Sigmoid colon (tissue), 7 donors: ENCODE data around the gene LPAR6. TPM values are rescaled to one million over a fixed set of nuclear protein-coding genes. Genes with fewer than 3 reads are reported as not detected.
A peak's percentile ranks its signal among the peaks of the same experiment; 100 is the strongest.

Experiments used
- DNase-seq: peaks from one replicate; pipeline ENCODE4 v3.0.0-alpha.2; 2019
- H3K27ac ChIP-seq, 4 donors: fragments of 200-600 bp; sonication (generic); one replicate each; pipeline ENCODE4 v1.5.1; 2016 to 2019; ENCODE audit warnings: mild to moderate bottlenecking in 1 of 4
- H3K27me3 ChIP-seq, 3 donors: fragments of 200-600 bp; sonication (generic); one replicate each; pipeline ENCODE4 v1.5.1; 2019; ENCODE audit warnings: mild to moderate bottlenecking in 1 of 3
- H3K36me3 ChIP-seq, 4 donors: fragments of 200-600 bp; sonication (generic); one replicate each; pipeline ENCODE4 v1.5.1; 2016 to 2019
- H3K4me1 ChIP-seq, 4 donors: fragments of 200-600 bp; sonication (generic); one replicate each; pipeline ENCODE4 v1.5.1; 2017 to 2019
- H3K4me3 ChIP-seq, 4 donors: fragments of 200-600 bp; sonication (generic); one replicate each; pipeline ENCODE4 v1.5.1; 2017 to 2019; ENCODE audit warnings: mild to moderate bottlenecking in 2 of 4, moderate library complexity in 1 of 4
- H3K9me3 ChIP-seq, 4 donors: fragments of 200-600 bp in 3 of 4; sonication (generic) in 3 of 4; one replicate each; pipeline versions ENCODE4 v1.5.1 to v1.6.1; 2013 to 2019
- CTCF ChIP-seq, 4 experiments: fragments of 450-650 bp in 3 of 4; fragments of 200-600 bp in 1 of 4; IDR thresholded peaks; one replicate each; pipeline ENCODE4 v1.5.1; 2016 to 2019; ENCODE audit warnings: antibody characterized with exemption in 4 of 4, mild to moderate bottlenecking in 3 of 4, moderate library complexity in 2 of 4
- EP300 ChIP-seq, 4 donors: sonication (generic); formaldehyde crosslinking; IDR thresholded peaks; one replicate each; pipeline ENCODE4 v1.6.1; 2017; ENCODE audit warnings: antibody characterized with exemption in 4 of 4
- POLR2A ChIP-seq, 2 donors: fragments of 450-650 bp; IDR thresholded peaks; one replicate each; pipeline ENCODE4 v1.6.1; 2016; ENCODE audit warnings: antibody characterized with exemption in 2 of 2, mild to moderate bottlenecking in 2 of 2, moderate library complexity in 2 of 2
- POLR2AphosphoS5 ChIP-seq, 4 donors: sonication (generic); formaldehyde crosslinking; IDR thresholded peaks; one replicate each; pipeline ENCODE4 v1.6.1; 2017; ENCODE audit warnings: antibody characterized with exemption in 4 of 4
- WGBS, 2 donors: extraction: QIAGEN DNeasy Blood & Tissue Kit; methylation state at CpG; one replicate each; pipeline ENCODE4 v1.1.7; 2013; 5-methylcytosine and 5-hydroxymethylcytosine counted together
- intact Hi-C: fragments of 100-400 bp; cut with DNase I; formaldehyde crosslinking; loops from one replicate; pipeline ENCODE4 v1.15.1; 2023
- polyA plus RNA-seq, 3 donors: library from polyadenylated mRNA; stranded (reverse); fragments of 200-250 nt; gene quantifications; one replicate each; pipeline ENCODE4 v1.2.3, GENCODE V29; 2013
- total RNA-seq, 4 donors: library from RNA; depleted of rRNA; stranded (reverse); fragments of >200 nt; gene quantifications; one replicate each; pipeline ENCODE4 v1.1.0, GENCODE V29; 2016
- donor health status: healthy with polysubstance abuse.
- donor health status: Bipolar disorder and iron deficiency.
- donor health status: healthy.

Gene LPAR6
- total and polyA plus RNA-seq, 7 donors: 11.4 to 24.2 (median 15.0) TPM

- intact Hi-C loops: loop anchor here (5.0 kb wide), 1 partner anchor 168 kb away; no protein-coding TSS in a partner anchor
- no peaks in the 10 kb centered on the region for H3K27me3 ChIP-seq
These were observed 1.6 kb upstream of the LPAR6 start for GRCh38 chr13:48414501-48414900.

GRCh38 chr13:48411841-48412531 is 927 bp downstream of the LPAR6 start:
- Histone ChIP-seq H3K9me3 (no peaks in the 10 kb centered on the region), H3K4me3 (peak overlapping the region; percentile 34 to 52 (median 48)), H3K36me3 (no peaks in the 10 kb centered on the region), H3K27ac (peak overlapping the region; percentile 68 to 72 (median 70)), H3K27me3 (no peaks in the 10 kb centered on the region), H3K4me1 (peaks cover 0 to 6% (median 0%) of the 10 kb centered on the region in 4 donors)
- no peak for DNase-seq
- TF ChIP-seq POLR2A (IDR thresholded peaks at IDR 0.05) (no peak), CTCF (IDR thresholded peaks at IDR 0.05) (no peak), EP300 (IDR thresholded peaks at IDR 0.05) (no peak), POLR2AphosphoS5 (IDR thresholded peaks at IDR 0.05) (peak in 2 of 4 donors; percentile 7 to 46)
- intact Hi-C loops: loop anchor here (5.0 kb wide), 1 partner anchor 170 kb away; no protein-coding TSS in a partner anchor
- 3 to 13% methylated on average over 13 of the region's 13 CpGs for WGBS, 2 donors

More at GRCh38 chr13:48414501-48414900, 1.6 kb upstream of the LPAR6 start:
- H3K36me3 ChIP-seq: no peaks in the 10 kb centered on the region
- peaks cover 0 to 6% (median 0%) of the 10 kb centered on the region in 4 donors for H3K4me1 ChIP-seq
- H3K4me3 ChIP-seq: no peak overlapping the region
- no peak for TF ChIP-seq POLR2AphosphoS5 (IDR thresholded peaks at IDR 0.05)
- TF ChIP-seq POLR2A (IDR thresholded peaks at IDR 0.05): no peak
- no peak for TF ChIP-seq CTCF (IDR thresholded peaks at IDR 0.05)
- no peak for TF ChIP-seq EP300 (IDR thresholded peaks at IDR 0.05)
- H3K9me3 ChIP-seq: no peaks in the 10 kb centered on the region
- DNase-seq: no peak
- H3K27ac ChIP-seq: no peak overlapping the region

GRCh38 chr13:48411147-48411794 is 1.6 kb downstream of the LPAR6 start:
- Histone ChIP-seq H3K4me1 (peaks cover 0 to 6% (median 0%) of the 10 kb centered on the region in 4 donors), H3K4me3 (peak overlapping the region; percentile 34 to 52 (median 48)), H3K27ac (peak overlapping the region; percentile 68 to 72 (median 70)), H3K36me3 (no peaks in the 10 kb centered on the region), H3K9me3 (no peaks in the 10 kb centered on the region), H3K27me3 (no peaks in the 10 kb centered on the region)
- intact Hi-C loops: loop anchor here (5.0 kb wide), 1 partner anchor 171 kb away; no protein-coding TSS in a partner anchor
- TF ChIP-seq EP300 (IDR thresholded peaks at IDR 0.05): no peak
- no peak for TF ChIP-seq POLR2AphosphoS5 (IDR thresholded peaks at IDR 0.05)
- TF ChIP-seq CTCF (IDR thresholded peaks at IDR 0.05): no peak
- no peak for TF ChIP-seq POLR2A (IDR thresholded peaks at IDR 0.05)
- DNase-seq: no peak
- 5 to 17% methylated on average over 1 of the region's 1 CpG for WGBS, 2 donors

GRCh38 chr13:48410199-48410598 is 2.7 kb downstream of the LPAR6 start:
- H3K27me3 ChIP-seq: no peaks in the 10 kb centered on the region
- TF ChIP-seq POLR2A (IDR thresholded peaks at IDR 0.05) (no peak), EP300 (IDR thresholded peaks at IDR 0.05) (no peak), POLR2AphosphoS5 (IDR thresholded peaks at IDR 0.05) (peak in 2 of 4 donors; percentile 34 to 55), CTCF (IDR thresholded peaks at IDR 0.05) (no peak)
- no peak for DNase-seq
- 38 to 56% methylated on average over 5 of the region's 5 CpGs for WGBS, 2 donors
- H3K27ac ChIP-seq: peak overlapping the region; percentile 30 to 72 (median 50)
- intact Hi-C loops: loop anchor here (5.0 kb wide), 1 partner anchor 172 kb away; no protein-coding TSS in a partner anchor
- H3K4me1 ChIP-seq: peaks cover 0 to 7% (median 0%) of the 10 kb centered on the region in 4 donors
- no peaks in the 10 kb centered on the region for H3K9me3 ChIP-seq
- H3K36me3 ChIP-seq: no peaks in the 10 kb centered on the region
- H3K4me3 ChIP-seq: peak overlapping the region; percentile 5 to 52 (median 32)
